GM12891 (cell line): Measurements from ENCODE around the gene ABL1.

Source experiments
- PAX5 ChIP-seq: IDR thresholded peaks from 2 replicates; pipeline ENCODE4 v1.6.1; 2011; ENCODE audit warnings: low read length, moderate library complexity, mild to moderate bottlenecking; ENCODE audit not compliant: insufficient read depth, severe bottlenecking
- POLR2A ChIP-seq: IDR thresholded peaks from 2 replicates; pipeline ENCODE4 v1.6.1; 2011; ENCODE audit warnings: low read depth, low read length, control low read depth
- POLR2AphosphoS5 ChIP-seq: IDR thresholded peaks from 2 replicates; pipeline ENCODE4 v1.6.1; 2011; ENCODE audit warnings: low read depth, low read length, control low read depth
- POU2F2 ChIP-seq: IDR thresholded peaks from 2 replicates; pipeline ENCODE4 v1.6.1; 2011; ENCODE audit warnings: low read depth, mild to moderate bottlenecking, control low read depth, low read length, moderate library complexity
- SPI1 ChIP-seq: IDR thresholded peaks from 2 replicates; pipeline ENCODE4 v1.6.1; 2011; ENCODE audit warnings: low read depth, low read length, control low read depth
- TAF1 ChIP-seq: IDR thresholded peaks from 2 replicates; pipeline ENCODE4 v1.6.1; 2011; ENCODE audit warnings: low read depth, low read length, control low read depth

GRCh38 chr9:130927338-130927737, 92.3 kb downstream of the ABL1 start:
- no peak for TF ChIP-seq POLR2A
- TF ChIP-seq POLR2AphosphoS5, result no peak
- no peak for TF ChIP-seq TAF1
- no peak for TF ChIP-seq PAX5
- TF ChIP-seq POU2F2, result no peak
- TF ChIP-seq SPI1, result no peak
